H54 (cell line): ENCODE measurements around the gene GATC.

ENCODE experiments used
- DNase-seq: peaks from one replicate; pipeline ENCODE4 v3.0.0; 2011; ENCODE audit warnings: low spot score, mixed read lengths; ENCODE audit not compliant: insufficient read length
- FAIRE-seq: peaks from 3 replicates; lab custom pipeline; 2011; peaks lifted over from hg19 to GRCh38; lab: Jason Lieb, UNC
- POLR2A ChIP-seq: IDR thresholded peaks from 2 replicates; pipeline ENCODE4 v1.6.1; 2011; ENCODE audit warnings: low read depth, mild to moderate bottlenecking, low read length

GATC gene

GRCh38 chr12:120490325-120490724 is 44.1 kb downstream of the GATC start:
- no peak for FAIRE-seq
- no peak for TF ChIP-seq POLR2A
- DNase-seq = no peak

GRCh38 chr12:120490833-120491512 is 44.7 kb downstream of the GATC start:
- no peak for FAIRE-seq
- no peak for DNase-seq
- TF ChIP-seq POLR2A = no peak

- TF ChIP-seq POLR2A = no peak
- DNase-seq (no peak), FAIRE-seq (no peak)
Observed at GRCh38 chr12:120495186-120495730, 49.0 kb downstream of the GATC start.

- TF ChIP-seq POLR2A = peak; percentile 98
- peak; percentile 83 for DNase-seq
- FAIRE-seq = peak; percentile 74
Observed at GRCh38 chr12:120495731-120496412, 49.6 kb downstream of the GATC start, which contains the start of gene DYNLL1. Gene DYNLL1, plus strand, starts transcription at chr12:120496113. Its CDS starts 309 bp downstream, at chr12:120496422.

- TF ChIP-seq POLR2A = no peak
- FAIRE-seq (no peak), DNase-seq (no peak)
Observed at GRCh38 chr12:120496413-120497340, 50.4 kb downstream of the GATC start.

GRCh38 chr12:120497524-120498150 is 51.4 kb downstream of the GATC start:
- no peak for TF ChIP-seq POLR2A
- FAIRE-seq (no peak), DNase-seq (no peak)

- FAIRE-seq (no peak), DNase-seq (no peak)
- no peak for TF ChIP-seq POLR2A
Observed at GRCh38 chr12:120498870-120499515, 52.7 kb downstream of the GATC start.

- FAIRE-seq (no peak), DNase-seq (no peak)
- no peak for TF ChIP-seq POLR2A
Observed at GRCh38 chr12:120500581-120500980, 54.3 kb downstream of the GATC start.

- TF ChIP-seq POLR2A = no peak
- no peak for FAIRE-seq
- DNase-seq = no peak
Observed at GRCh38 chr12:120504587-120504986, 58.3 kb downstream of the GATC start.

- no peak for TF ChIP-seq POLR2A
- no peak for FAIRE-seq
- no peak for DNase-seq
Observed at GRCh38 chr12:120508537-120508936, 62.3 kb downstream of the GATC start.
